HEK293T (cell line): ENCODE results near the gene MALSU1.

ENCODE experiments used
- FOXA1 ChIP-seq: fragments of 450-650 bp; IDR thresholded peaks from 2 replicates; pipeline ENCODE4 v1.6.1; 2016; ENCODE audit warnings: mild to moderate bottlenecking
- LEF1 ChIP-seq: fragments of 450-650 bp; IDR thresholded peaks from 2 replicates; pipeline ENCODE4 v1.6.1; 2017; ENCODE audit warnings: mild to moderate bottlenecking, borderline replicate concordance
- SP1 ChIP-seq: fragments of 450-650 bp; IDR thresholded peaks from 2 replicates; pipeline ENCODE4 v1.6.1; 2017

DNA sequence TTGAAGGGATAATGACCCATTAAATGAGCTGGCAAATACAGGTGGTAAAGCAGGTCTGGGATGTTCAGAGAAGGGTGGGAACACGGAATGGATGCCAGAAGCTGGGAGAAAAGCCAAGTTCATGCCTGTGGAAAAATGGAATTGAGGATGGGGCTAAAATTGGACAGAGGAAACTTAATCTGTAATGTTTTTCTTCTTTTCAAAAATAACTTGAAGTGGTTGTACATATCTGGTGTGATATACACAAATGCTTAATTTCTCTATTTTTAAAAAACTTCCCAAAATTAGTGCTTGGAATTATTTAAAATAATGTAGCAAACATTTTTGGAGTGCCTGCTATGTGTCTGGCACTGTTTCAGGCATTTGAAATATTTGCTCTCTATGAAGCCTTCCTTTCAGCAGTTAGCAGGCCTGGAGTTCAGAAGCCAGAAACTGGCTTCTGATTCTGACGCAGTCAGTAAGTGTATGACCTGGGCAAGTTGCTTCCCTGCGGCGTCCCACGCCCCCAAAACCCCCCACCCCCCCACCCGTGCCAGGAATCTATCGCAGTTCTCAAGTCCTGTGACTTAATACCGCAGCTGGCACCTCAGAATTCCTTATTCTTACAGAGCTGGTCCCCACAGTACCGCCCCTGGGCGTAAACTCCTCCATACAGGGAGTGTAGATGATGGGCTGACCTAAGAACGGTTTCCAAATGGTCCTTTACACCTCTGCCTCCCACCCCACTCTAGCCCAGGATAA lies 828 bp upstream of the MALSU1 start:
- TF ChIP-seq SP1, result no peak
- no peak for TF ChIP-seq LEF1
- TF ChIP-seq FOXA1, result no peak
